HepG2 (cell line): Measurements from ENCODE around the gene TBRG1. TPM values are rescaled to one million over a fixed set of nuclear protein-coding genes. Genes with fewer than 3 reads are reported as not detected.

Experiments
- ARNT ChIP-seq: fragments of 450-650 bp; IDR thresholded peaks from 2 replicates; pipeline ENCODE4 v1.6.1; 2017
- ASH2L ChIP-seq: fragments of 300-600, 200-600 bp; sonication (generic); IDR thresholded peaks from 2 replicates; pipeline ENCODE4 v1.7.0; 2017; ENCODE audit warnings: low read depth, mild to moderate bottlenecking, moderate library complexity, mixed read lengths, low read length; ENCODE audit not compliant: insufficient read length
- ATF5 ChIP-seq: sonication (generic); formaldehyde crosslinking; IDR thresholded peaks from 2 replicates; pipeline ENCODE4 v1.4.0; 2020; ENCODE audit warnings: mild to moderate bottlenecking, low read depth, missing genetic modification reagents
- BRD4 ChIP-seq: sonication (generic); formaldehyde crosslinking; IDR thresholded peaks from 2 replicates; pipeline ENCODE4 v1.4.0; 2020; ENCODE audit warnings: missing genetic modification reagents
- CENPX ChIP-seq: sonication (generic); formaldehyde crosslinking; IDR thresholded peaks from 2 replicates; pipeline ENCODE4 v1.9.0; 2021; ENCODE audit warnings: mild to moderate bottlenecking, missing genetic modification reagents, moderate library complexity
- GFI1 ChIP-seq: sonication (generic); formaldehyde crosslinking; IDR thresholded peaks from 2 replicates; pipeline ENCODE4 v1.5.0; 2020; ENCODE audit warnings: missing genetic modification reagents, mild to moderate bottlenecking, borderline replicate concordance
- HDAC1 ChIP-seq: sonication (generic); formaldehyde crosslinking; IDR thresholded peaks from 2 replicates; pipeline ENCODE4 v1.5.1; 2020; ENCODE audit warnings: mild to moderate bottlenecking, missing genetic modification reagents
- KLF15 ChIP-seq: sonication (generic); formaldehyde crosslinking; IDR thresholded peaks from 2 replicates; pipeline ENCODE4 v1.8.1; 2023; ENCODE audit warnings: borderline replicate concordance, mild to moderate bottlenecking, inconsistent platforms, missing genetic modification reagents, mixed read lengths
- SRSF4 ChIP-seq: fragments of 200-400 bp; formaldehyde crosslinking; IDR thresholded peaks from one replicate; pipeline ENCODE4 v1.6.1; 2018; ENCODE audit warnings: mild to moderate bottlenecking, low read depth, low read length, moderate library complexity; ENCODE audit not compliant: poor library complexity, severe bottlenecking
- U2AF1 ChIP-seq: fragments of 200-400 bp; formaldehyde crosslinking; optimal IDR thresholded peaks from 2 replicates; pipeline ENCODE3; 2017; ENCODE audit warnings: mild to moderate bottlenecking, low read depth, low read length
- ZEB1 ChIP-seq: IDR thresholded peaks from 2 replicates; pipeline ENCODE4 v1.6.1; 2012; ENCODE audit warnings: mild to moderate bottlenecking, low read depth, inconsistent platforms; ENCODE audit not compliant: insufficient replicate concordance
- ZNF142 ChIP-seq: sonication (generic); formaldehyde crosslinking; IDR thresholded peaks from 2 replicates; pipeline ENCODE4 v1.4.0; 2020; ENCODE audit warnings: missing genetic modification reagents
- ZNF253 ChIP-seq: sonication (generic); formaldehyde crosslinking; IDR thresholded peaks from 2 replicates; pipeline ENCODE4 v1.8.0; 2022; ENCODE audit warnings: mild to moderate bottlenecking, missing genetic modification reagents, borderline replicate concordance
- ZNF276 ChIP-seq: sonication (generic); formaldehyde crosslinking; IDR thresholded peaks from 2 replicates; pipeline ENCODE4 v1.4.0; 2020; ENCODE audit warnings: mild to moderate bottlenecking, low read depth, missing genetic modification reagents
- ZNF552 ChIP-seq: sonication (generic); formaldehyde crosslinking; IDR thresholded peaks from 2 replicates; pipeline ENCODE4 v1.9.0; 2022; ENCODE audit warnings: missing genetic modification reagents, mild to moderate bottlenecking, borderline replicate concordance
- ZNF660 ChIP-seq: sonication (generic); formaldehyde crosslinking; IDR thresholded peaks from 2 replicates; pipeline ENCODE4 v1.5.1; 2020; ENCODE audit warnings: mild to moderate bottlenecking, low read depth, missing genetic modification reagents, borderline replicate concordance
- ZSCAN12 ChIP-seq: sonication (generic); formaldehyde crosslinking; IDR thresholded peaks from 2 replicates; pipeline ENCODE4 v1.9.0; 2021; ENCODE audit warnings: mild to moderate bottlenecking, missing genetic modification reagents
- polyA plus RNA-seq, 8 experiments: library from polyadenylated mRNA; depleted of rRNA in 3 of 8; stranded (reverse) in 7 of 8; unstranded in 1 of 8; fragments of >200 nt; fragmentation: Illumina TruSeq in 4 of 8; extraction: Trizol in 4 of 8; gene quantifications; 2 replicates each; pipeline versions ENCODE4 v1.2.1 to v1.2.3, GENCODE V29; 2011 to 2016; ENCODE audit warnings: low read depth in 4 of 8, missing spikeins in 1 of 8, mixed read lengths in 1 of 8; ENCODE audit not compliant: insufficient read depth in 1 of 8
- total RNA-seq, 5 experiments: library from RNA; depleted of rRNA; stranded (reverse); fragments of >200 nt; fragmentation: Illumina TruSeq; extraction: Trizol; gene quantifications; 2 replicates each; pipeline ENCODE4 v1.2.3, GENCODE V29; 2016; ENCODE audit warnings: low read depth in 1 of 5
- TF ChIP-seq, protein P1 (sequence below): sonication (generic); formaldehyde crosslinking; IDR thresholded peaks from 2 replicates; pipeline ENCODE4 v1.8.1; 2023; ENCODE audit warnings: mild to moderate bottlenecking, missing genetic modification reagents

TBRG1 gene
- total and polyA plus RNA-seq, 2 of the 13 experiments (the other 11 are each of a cell fraction or from before 2014, with no cell fraction given), result 21.7 to 25.6 TPM

- TF ChIP-seq ZNF142 (no peak; the same call in 1 of the 2 replicates), ZNF660 (no peak), ASH2L (peak; percentile 87), SRSF4 (no peak), HDAC1 (CRISPR knock-in tag) (peak; percentile 89), ZNF552 (no peak), ARNT (no peak), ZNF253 (CRISPR knock-in tag) (no peak), ZEB1 (no peak), KLF15 (no peak), ZSCAN12 (CRISPR knock-in tag) (no peak), U2AF1 (peak; percentile 44), BRD4 (no peak), ATF5 (no peak), ZNF276 (CRISPR knock-in tag) (no peak), GFI1 (CRISPR knock-in tag) (no peak), CENPX (CRISPR knock-in tag) (no peak)
- TF ChIP-seq, protein P1, sequence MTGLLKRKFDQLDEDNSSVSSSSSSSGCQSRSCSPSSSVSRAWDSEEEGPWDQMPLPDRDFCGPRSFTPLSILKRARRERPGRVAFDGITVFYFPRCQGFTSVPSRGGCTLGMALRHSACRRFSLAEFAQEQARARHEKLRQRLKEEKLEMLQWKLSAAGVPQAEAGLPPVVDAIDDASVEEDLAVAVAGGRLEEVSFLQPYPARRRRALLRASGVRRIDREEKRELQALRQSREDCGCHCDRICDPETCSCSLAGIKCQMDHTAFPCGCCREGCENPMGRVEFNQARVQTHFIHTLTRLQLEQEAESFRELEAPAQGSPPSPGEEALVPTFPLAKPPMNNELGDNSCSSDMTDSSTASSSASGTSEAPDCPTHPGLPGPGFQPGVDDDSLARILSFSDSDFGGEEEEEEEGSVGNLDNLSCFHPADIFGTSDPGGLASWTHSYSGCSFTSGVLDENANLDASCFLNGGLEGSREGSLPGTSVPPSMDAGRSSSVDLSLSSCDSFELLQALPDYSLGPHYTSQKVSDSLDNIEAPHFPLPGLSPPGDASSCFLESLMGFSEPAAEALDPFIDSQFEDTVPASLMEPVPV (CRISPR knock-in tag), result 0 out of 2 replicates have a peak, but pooled peaks have one; percentile 19
These were observed at the start of gene TBRG1 (continued) for GRCh38 chr11:124622531-124623451.
